Stimulated activated CD4-positive, alpha-beta T cell treated with anti-CD3 and anti-CD28 coated beads, Interleukin-12 subunit alpha, Interleukin-12 subunit beta, amount 100 ng/mL, for 48 hours (primary cell): Measurements from ENCODE around the gene IFNAR2.

Experiments used
- DNase-seq, 3 donors: peaks; one replicate each; pipeline ENCODE4 v3.0.0-alpha.2; 2020; ENCODE audit warnings: low read depth in 2 of 3, low spot score in 1 of 3

Gene IFNAR2

DNA sequence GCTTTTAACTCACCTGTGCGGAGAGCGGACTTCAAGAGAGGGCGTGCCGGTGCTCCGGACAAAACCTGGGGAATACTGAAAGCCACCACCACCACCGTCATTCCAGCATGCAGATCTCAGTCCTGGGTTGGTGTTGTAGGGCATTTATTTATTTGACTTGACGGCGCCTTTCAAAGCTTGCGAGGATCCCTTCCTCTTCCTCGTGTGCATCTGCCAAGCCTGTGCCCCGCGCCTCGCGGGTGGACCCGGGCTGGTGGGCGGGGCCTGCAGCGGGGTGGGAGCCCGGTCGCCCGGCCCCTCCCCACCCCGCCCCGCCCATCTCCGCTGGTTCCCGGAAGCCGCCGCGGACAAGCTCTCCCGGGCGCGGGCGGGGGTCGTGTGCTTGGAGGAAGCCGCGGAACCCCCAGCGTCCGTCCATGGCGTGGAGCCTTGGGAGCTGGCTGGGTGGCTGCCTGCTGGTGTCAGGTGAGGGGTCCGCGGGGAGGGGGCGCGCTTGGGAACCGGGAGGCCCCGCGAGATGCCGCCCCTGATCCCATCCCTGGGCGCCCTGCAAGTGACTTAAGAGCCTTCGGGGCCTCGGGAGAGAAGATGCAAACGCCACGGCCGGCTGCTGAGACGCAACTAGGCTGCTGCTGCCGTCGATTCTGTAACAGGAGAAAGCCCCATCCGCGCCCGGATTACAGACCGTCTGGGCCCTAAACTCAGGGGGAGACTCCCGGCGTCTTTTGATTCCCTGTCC lies 36.5 kb downstream of the IFNAR2 start, which contains the start of gene IL10RB:
IL10RB (plus strand) TSS at position 318 of the 739 bp plus-strand sequence; CDS start at position 417, 99 bp downstream.
- peak; percentile 40 to 68 (median 47) for DNase-seq

DNA sequence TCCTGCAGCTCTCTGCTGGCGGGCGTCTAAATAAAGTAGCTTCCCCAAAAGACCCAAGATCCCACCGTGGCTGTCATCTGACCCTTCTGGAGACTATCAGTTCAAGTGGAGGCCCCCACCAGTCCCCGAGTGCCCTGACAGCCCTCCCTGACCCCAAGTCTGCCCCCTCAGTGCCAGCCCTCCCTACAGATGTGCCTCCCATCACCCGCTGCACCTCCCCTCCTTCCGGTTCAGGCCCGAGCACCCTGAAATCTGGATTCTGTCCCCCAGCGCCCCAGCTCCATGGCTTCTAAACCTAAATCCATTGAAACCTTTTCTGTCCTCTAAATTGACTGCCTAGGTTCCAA lies 37.0 kb downstream of the IFNAR2 start:
- no peak for DNase-seq

DNA sequence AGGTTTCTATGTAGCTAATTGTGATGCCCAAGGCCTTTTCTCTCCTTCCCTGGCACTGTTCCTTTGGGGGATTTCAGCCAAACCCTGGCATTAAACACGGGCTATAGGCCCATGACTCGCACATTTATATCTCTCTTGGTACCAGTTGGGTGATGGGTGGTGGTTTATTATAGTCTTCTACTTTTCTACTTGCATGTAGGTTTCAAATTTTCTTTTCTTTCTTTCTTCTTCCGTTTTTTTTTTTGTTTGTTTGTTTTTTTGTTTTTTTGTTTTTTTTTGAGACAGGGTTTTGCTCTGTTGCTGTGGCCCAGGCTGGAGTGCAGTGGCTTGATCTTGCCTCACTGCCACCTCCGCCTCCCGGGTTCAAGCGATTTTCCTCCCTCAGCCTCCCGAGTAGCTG lies 37.5 kb downstream of the IFNAR2 start:
- DNase-seq: no peak

DNA sequence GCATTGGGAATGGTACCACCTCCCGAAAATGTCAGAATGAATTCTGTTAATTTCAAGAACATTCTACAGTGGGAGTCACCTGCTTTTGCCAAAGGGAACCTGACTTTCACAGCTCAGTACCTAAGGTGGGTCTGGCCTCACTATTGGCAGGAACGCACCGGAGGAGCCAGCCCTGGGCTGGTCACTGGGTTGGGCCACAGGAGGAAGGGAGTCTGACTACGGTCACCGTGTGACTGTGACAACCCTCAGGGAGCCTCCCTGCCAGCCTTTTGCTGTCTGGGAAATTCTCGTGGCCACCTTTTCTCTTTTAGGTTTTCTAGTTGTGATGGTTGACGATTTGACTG lies 38.6 kb downstream of the IFNAR2 start:
- DNase-seq: no peak

DNA sequence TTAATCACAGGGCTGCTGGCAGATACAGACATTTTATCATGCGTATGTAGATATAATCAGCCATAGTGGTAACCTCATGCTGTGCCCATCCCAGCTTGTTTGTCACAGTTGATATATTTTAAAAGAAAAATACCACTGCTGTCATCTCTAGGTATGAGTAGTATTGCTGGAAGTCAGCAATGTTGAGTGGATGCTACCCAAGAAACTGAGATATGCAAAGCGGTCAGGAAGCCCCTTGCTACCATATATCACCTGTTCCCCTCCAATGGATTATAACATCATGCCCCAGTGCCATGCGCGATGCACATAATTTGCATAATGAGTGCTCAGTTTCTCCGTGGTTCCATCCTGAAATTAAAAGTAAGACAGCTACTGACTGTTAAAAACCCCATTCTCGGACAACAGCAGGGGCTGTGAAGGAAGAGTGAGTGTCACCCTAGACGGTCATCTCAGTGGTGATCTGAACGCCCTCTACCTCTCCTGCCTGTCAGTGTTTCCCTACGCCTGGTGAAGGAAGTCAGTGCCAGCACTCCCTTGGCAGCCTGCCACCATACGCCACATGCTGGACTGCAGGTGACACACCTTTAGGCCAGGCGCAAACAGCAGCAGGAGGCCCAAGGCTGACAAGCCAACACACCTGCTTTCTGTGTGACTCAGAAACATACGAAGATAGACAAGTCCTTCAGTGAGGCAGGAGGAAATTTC lies 39.2 kb downstream of the IFNAR2 start:
- peak in 1 of 3 donors; percentile 20 for DNase-seq

DNA sequence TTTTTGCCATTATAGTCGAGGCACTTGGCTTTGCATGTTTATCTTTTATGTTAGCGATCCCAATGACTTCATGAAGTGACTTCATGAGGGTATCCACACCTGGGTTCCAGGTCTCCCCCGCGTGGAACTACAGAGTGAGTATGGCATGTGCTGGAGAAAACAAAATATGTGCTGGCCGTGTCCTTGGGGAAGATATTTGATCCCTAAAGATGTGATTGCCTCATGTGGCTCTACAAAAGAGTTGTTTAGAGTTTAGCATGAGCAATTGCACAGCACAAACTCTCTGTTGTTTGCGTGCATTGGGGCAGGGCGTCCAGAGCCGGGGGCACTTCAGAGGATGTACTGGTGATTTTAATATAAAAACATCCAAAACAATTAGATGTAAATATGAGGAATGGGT lies 41.2 kb downstream of the IFNAR2 start:
- no peak for DNase-seq

DNA sequence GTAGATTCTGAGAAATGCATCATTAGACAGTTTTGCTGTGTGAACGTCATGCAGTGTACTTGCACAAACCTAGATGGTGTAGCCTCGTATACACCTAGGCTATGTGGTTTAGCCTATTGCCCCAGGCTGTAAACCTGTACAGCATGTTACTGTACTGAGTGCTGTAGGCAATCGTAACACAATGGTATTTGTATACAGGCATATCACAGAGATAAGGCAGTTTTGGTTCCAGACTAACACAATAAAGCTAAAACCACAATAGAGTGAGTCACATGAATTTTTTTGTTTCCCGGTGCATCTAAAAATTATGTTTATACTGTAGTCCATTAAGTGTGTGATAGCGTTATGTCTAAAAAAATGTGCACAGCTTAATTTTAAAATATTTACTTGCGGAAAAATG lies 43.3 kb downstream of the IFNAR2 start:
- no peak for DNase-seq

DNA sequence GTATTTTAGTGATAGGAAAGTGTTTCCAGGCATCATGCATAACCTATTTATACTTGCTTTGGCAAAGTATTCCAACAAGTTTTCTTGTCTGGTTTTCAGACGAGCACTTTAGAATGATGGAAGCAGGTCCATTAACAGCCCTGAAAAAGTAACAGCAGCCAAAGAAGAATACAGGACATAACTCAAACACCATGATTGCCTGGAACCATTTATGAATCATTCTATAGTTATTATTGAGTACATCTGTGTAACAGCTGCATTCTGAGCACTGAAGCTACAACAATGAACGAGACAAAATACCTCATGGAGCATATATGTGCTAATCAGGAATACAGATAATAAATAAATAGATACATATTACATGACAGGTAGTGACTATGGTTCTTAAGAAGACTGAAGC lies 49.0 kb downstream of the IFNAR2 start:
- DNase-seq: no peak

- no peak for DNase-seq
Measured at GRCh38 chr21:33279330-33279820, 49.6 kb downstream of the IFNAR2 start.
